Stimulated activated effector memory CD8-positive, alpha-beta T cell treated with anti-CD3 and anti-CD28 coated beads, Interleukin-12 subunit alpha, Interleukin-12 subunit beta, amount 100 ng/mL, for 72 hours (primary cell): ENCODE measurements around the gene ATP10D.

ENCODE experiments used
- ATAC-seq: fragments of 150-1000 bp; cut with Tn5 transposase; 2 replicates; pipeline ENCODE4 v1.10.0; 2021
- DNase-seq, 2 donors: peaks; one replicate each; pipeline ENCODE4 v3.0.0; 2021 to 2022; ENCODE audit warnings: low spot score in 2 of 2
- H3K27ac Mint-ChIP-seq: one replicate; pipeline ENCODE4 v1.8.0; 2022; ENCODE audit warnings: mild to moderate bottlenecking, mixed read lengths
- H3K36me3 Mint-ChIP-seq: one replicate; pipeline ENCODE4 v1.8.0; 2022; ENCODE audit warnings: mild to moderate bottlenecking, mixed read lengths
- H3K4me1 Mint-ChIP-seq: one replicate; pipeline ENCODE4 v1.8.0; 2022; ENCODE audit warnings: mixed read lengths
- H3K4me3 Mint-ChIP-seq: one replicate; pipeline ENCODE4 v1.8.0; 2022; ENCODE audit warnings: mild to moderate bottlenecking, mixed read lengths
- H3K9me3 Mint-ChIP-seq: one replicate; pipeline ENCODE4 v1.8.0; 2022; ENCODE audit warnings: mixed read lengths

ATP10D gene

GRCh38 chr4:47570816-47571215 is 85.7 kb downstream of the ATP10D start:
- ATAC-seq (no peak), DNase-seq (no peak)
- H3K36me3 Mint-ChIP-seq: peaks cover 6% of the 10 kb centered on the region
- no peaks in the 10 kb centered on the region for H3K9me3 Mint-ChIP-seq
- no peak overlapping the region for H3K27ac Mint-ChIP-seq
- no peak overlapping the region for H3K4me3 Mint-ChIP-seq
- no peaks in the 10 kb centered on the region for H3K4me1 Mint-ChIP-seq

GRCh38 chr4:47572981-47573380 is 87.9 kb downstream of the ATP10D start:
- Mint-ChIP-seq H3K36me3 (peaks cover 16% of the 10 kb centered on the region), H3K4me1 (no peaks in the 10 kb centered on the region), H3K9me3 (no peaks in the 10 kb centered on the region), H3K4me3 (no peak overlapping the region), H3K27ac (no peak overlapping the region)
- ATAC-seq: no peak
- DNase-seq: no peak

DNA sequence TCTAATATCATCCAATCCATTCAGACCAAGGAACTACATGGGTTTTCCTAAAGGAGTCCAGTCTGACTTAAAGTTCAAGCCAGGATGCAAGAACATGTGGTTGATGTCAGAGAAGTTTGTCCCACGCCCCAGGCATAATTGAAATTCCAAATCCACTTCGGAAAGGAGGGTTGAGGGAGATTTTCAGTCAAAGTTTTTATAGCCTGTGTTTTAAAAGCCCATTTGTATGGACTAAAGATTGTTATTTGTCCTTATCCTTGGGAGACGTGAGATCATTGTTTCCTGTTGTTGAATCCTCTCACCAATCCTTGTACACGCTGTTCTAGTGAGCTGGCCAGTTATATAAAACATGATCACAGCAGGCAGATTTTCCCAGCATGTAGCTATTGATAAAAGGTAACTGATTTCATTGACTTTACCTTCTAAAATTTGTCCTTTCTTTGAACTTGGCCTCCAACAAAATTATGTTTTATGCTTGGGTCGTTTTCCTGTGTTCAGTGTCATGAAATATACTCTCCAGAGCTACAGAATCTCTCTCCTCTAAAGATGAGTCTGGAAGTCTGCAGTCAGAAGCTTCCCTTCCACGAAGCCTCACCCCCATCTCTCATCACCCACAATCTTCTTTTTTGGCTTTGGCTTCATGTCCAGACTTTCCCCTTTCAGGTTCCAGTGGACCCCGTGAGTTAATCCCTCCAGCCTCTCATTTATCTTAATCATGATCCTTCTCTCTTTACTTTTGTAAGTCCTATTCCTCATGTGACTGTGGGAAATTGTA is 92.9 kb downstream of the ATP10D start:
- H3K4me1 Mint-ChIP-seq: no peaks in the 10 kb centered on the region
- H3K27ac Mint-ChIP-seq: no peak overlapping the region
- ATAC-seq: no peak
- no peak overlapping the region for H3K4me3 Mint-ChIP-seq
- no peaks in the 10 kb centered on the region for H3K9me3 Mint-ChIP-seq
- DNase-seq: no peak
- peaks cover 11% of the 10 kb centered on the region for H3K36me3 Mint-ChIP-seq

- no peak overlapping the region for H3K27ac Mint-ChIP-seq
- H3K4me1 Mint-ChIP-seq: no peaks in the 10 kb centered on the region
- H3K36me3 Mint-ChIP-seq: peaks cover 16% of the 10 kb centered on the region
- DNase-seq (no peak), ATAC-seq (no peak)
- H3K9me3 Mint-ChIP-seq: no peaks in the 10 kb centered on the region
- no peak overlapping the region for H3K4me3 Mint-ChIP-seq
Measured at GRCh38 chr4:47579235-47579634, 94.2 kb downstream of the ATP10D start.

- Mint-ChIP-seq H3K36me3 (peaks cover 10% of the 10 kb centered on the region), H3K4me1 (no peaks in the 10 kb centered on the region), H3K9me3 (no peaks in the 10 kb centered on the region), H3K27ac (no peak overlapping the region), H3K4me3 (no peak overlapping the region)
- ATAC-seq (no peak), DNase-seq (no peak)
Measured at GRCh38 chr4:47590325-47590724, 105.2 kb downstream of the ATP10D start.

DNA sequence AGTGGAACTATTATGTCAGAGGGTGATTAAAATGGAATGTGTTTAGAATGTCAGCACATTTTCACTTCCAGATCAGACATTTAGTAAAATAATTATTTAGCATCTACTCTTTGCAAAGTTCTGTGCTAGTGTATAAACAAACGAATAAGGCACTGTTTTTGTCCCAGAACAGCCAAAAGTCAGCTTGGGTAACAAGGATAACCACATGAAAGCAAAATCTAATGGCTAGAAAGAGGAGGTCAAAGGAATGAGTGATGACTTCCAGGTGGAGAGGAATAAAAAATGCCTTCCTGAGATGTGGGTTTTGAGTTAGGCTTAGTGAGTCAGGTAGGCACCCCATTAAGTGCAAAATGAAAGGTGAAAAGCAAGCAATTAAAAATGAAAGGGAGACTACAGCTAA is 112.6 kb downstream of the ATP10D start:
- Mint-ChIP-seq H3K4me1 (no peaks in the 10 kb centered on the region), H3K36me3 (no peaks in the 10 kb centered on the region), H3K9me3 (no peaks in the 10 kb centered on the region), H3K27ac (no peak overlapping the region), H3K4me3 (no peak overlapping the region)
- DNase-seq: no peak
- no peak for ATAC-seq

- H3K9me3 Mint-ChIP-seq: no peaks in the 10 kb centered on the region
- H3K4me3 Mint-ChIP-seq: no peak overlapping the region
- H3K36me3 Mint-ChIP-seq: no peaks in the 10 kb centered on the region
- DNase-seq (no peak), ATAC-seq (no peak)
- H3K27ac Mint-ChIP-seq: no peak overlapping the region
- no peaks in the 10 kb centered on the region for H3K4me1 Mint-ChIP-seq
Measured at GRCh38 chr4:47598320-47598719, 113.2 kb downstream of the ATP10D start.

DNA sequence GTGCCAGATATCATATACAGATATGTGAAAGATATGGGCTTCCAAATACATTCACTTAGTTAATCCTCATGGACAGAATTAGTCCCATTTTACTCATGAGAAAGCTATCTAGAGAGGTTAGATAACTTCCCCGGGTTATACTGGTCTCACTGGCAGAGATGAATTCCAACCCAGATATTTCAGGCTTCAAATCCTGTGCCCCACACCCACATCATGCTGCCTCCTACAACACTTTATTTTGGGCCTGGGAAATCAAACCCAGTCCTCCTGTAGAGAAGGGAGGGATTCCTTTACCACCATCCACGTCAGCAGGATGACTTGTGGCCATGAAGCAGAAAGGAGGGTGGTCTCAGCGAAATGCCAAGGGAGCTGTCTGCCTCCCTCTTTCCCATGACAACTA is 113.8 kb downstream of the ATP10D start:
- Mint-ChIP-seq H3K4me1 (no peaks in the 10 kb centered on the region), H3K4me3 (no peak overlapping the region), H3K27ac (no peak overlapping the region), H3K36me3 (no peaks in the 10 kb centered on the region), H3K9me3 (no peaks in the 10 kb centered on the region)
- ATAC-seq (no peak), DNase-seq (no peak)

GRCh38 chr4:47606482-47606881 is 121.4 kb downstream of the ATP10D start:
- Mint-ChIP-seq H3K4me1 (no peaks in the 10 kb centered on the region), H3K9me3 (no peaks in the 10 kb centered on the region), H3K4me3 (no peak overlapping the region), H3K27ac (no peak overlapping the region), H3K36me3 (no peaks in the 10 kb centered on the region)
- ATAC-seq (no peak), DNase-seq (no peak)

DNA sequence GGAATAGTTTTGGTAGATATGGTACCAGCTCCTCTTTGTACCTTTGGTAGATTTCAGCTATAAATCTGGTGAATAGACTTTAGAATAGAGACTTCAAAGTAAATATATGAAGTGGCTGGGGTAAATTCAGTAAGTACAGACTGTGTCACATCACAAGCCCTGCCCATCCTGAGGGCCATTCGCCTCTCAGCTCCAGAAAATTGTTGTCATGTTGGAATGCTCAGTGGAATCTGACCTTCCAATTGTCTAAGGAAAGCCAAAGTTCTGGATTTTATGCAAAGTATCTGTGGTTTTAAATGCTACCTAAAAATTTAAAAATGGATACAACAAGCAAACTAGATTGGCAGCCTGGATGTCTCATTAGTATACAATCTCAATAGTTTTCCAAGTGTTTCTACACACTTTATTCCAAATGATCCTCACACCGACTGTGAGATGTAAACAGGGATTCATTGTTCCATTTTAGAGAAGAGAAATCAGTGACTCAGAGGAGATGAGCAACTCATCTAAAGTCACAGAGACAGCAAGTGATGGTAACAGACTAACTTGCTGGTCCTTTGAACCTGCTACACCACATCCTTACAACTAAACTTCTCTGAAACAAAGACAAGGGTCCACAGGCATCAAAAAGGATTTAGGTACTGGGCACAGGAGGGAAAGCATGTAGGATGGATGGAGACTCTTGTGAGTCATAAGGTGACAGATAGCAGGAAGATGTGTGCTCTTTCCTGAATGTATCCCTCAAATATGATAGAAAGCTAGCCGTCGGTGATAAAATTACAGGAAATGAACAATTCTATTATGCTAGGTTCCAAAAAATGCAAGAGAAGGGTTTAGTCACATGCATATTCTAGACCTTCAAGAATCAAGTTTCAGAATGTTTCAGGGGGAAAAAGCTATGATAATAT is 127.3 kb downstream of the ATP10D start:
- DNase-seq: no peak
- Mint-ChIP-seq H3K36me3 (no peaks in the 10 kb centered on the region), H3K9me3 (no peaks in the 10 kb centered on the region), H3K27ac (no peak overlapping the region), H3K4me3 (no peak overlapping the region), H3K4me1 (no peaks in the 10 kb centered on the region)
- no peak for ATAC-seq

- no peaks in the 10 kb centered on the region for H3K36me3 Mint-ChIP-seq
- H3K27ac Mint-ChIP-seq: no peak overlapping the region
- H3K4me1 Mint-ChIP-seq: no peaks in the 10 kb centered on the region
- H3K9me3 Mint-ChIP-seq: no peaks in the 10 kb centered on the region
- H3K4me3 Mint-ChIP-seq: no peak overlapping the region
- ATAC-seq (no peak), DNase-seq (no peak)
Measured at GRCh38 chr4:47615385-47615784, 130.3 kb downstream of the ATP10D start.

- no peak for ATAC-seq
- Mint-ChIP-seq H3K4me3 (no peak overlapping the region), H3K27ac (no peak overlapping the region), H3K9me3 (no peaks in the 10 kb centered on the region), H3K4me1 (no peaks in the 10 kb centered on the region), H3K36me3 (no peaks in the 10 kb centered on the region)
- no peak for DNase-seq
Measured at GRCh38 chr4:47617607-47618006, 132.5 kb downstream of the ATP10D start.

GRCh38 chr4:47619691-47620090 is 134.6 kb downstream of the ATP10D start:
- Mint-ChIP-seq H3K36me3 (no peaks in the 10 kb centered on the region), H3K9me3 (no peaks in the 10 kb centered on the region), H3K27ac (no peak overlapping the region), H3K4me1 (no peaks in the 10 kb centered on the region), H3K4me3 (no peak overlapping the region)
- ATAC-seq (no peak), DNase-seq (no peak)

GRCh38 chr4:47621181-47621580 is 136.1 kb downstream of the ATP10D start:
- DNase-seq: no peak
- H3K9me3 Mint-ChIP-seq: no peaks in the 10 kb centered on the region
- H3K36me3 Mint-ChIP-seq: no peaks in the 10 kb centered on the region
- H3K4me3 Mint-ChIP-seq: no peak overlapping the region
- no peak overlapping the region for H3K27ac Mint-ChIP-seq
- H3K4me1 Mint-ChIP-seq: no peaks in the 10 kb centered on the region
- ATAC-seq: no peak

- no peak overlapping the region for H3K27ac Mint-ChIP-seq
- H3K36me3 Mint-ChIP-seq: no peaks in the 10 kb centered on the region
- ATAC-seq: no peak
- no peak overlapping the region for H3K4me3 Mint-ChIP-seq
- DNase-seq: no peak
- no peaks in the 10 kb centered on the region for H3K9me3 Mint-ChIP-seq
- H3K4me1 Mint-ChIP-seq: no peaks in the 10 kb centered on the region
Measured at GRCh38 chr4:47624031-47624441, 139.0 kb downstream of the ATP10D start.

GRCh38 chr4:47631161-47631560 is 146.1 kb downstream of the ATP10D start:
- Mint-ChIP-seq H3K4me3 (no peak overlapping the region), H3K36me3 (no peaks in the 10 kb centered on the region), H3K27ac (no peak overlapping the region), H3K9me3 (no peaks in the 10 kb centered on the region), H3K4me1 (no peaks in the 10 kb centered on the region)
- ATAC-seq (no peak), DNase-seq (no peak)
